ENCODE measurements around the gene CD4.

Gene CD4

DNA sequence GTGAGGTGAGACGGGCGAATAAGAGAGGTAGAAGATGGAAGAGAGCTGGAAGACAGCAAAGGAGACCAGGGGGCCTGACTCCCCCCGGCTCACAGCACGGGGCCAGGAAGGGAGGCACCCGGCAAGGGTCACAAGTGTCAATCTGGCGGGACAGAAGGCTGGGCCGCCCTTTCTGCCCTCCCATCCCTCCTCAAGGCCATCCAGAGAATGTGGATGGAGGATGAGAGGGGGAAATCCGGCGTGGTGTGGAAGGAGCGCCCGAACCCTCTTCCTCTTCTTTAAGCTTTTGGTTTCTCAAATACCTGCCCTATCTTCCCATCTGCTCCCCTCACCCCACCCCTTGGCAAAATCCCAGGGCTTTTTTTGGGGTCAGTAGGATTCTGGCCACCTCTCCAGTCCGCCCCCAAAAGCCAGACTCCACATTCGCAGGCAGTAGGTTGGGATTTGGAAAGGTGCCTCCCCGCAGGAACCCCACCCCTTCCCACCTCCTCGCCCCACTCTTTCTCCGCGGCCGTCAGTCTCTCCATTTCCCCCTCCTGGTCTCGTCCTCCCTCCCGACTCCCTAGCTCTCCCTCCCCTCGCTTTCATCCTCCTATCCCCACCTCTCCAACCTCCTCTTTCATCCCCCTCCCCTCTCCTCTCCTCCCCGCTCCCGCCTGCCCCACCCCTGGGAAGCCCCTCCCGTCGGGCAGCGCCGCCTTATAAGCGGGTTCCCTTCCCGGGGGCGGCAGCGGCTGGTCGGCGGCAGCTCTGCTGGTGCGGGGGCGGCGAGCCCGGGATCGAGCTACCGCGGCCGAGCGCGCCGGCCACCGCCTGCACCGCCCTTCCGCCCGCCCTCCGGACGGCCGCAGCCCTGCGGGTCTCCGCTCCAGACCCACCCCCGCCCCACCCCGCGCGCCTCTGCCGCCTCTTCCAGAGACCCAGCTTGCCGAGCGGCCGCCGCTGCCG, 23.4 kb upstream of the CD4 start, which contains the start of gene PTMS:
Gene PTMS, plus strand, starts transcription at position 730 of the 948 bp plus-strand sequence. CDS start 343 bp downstream, outside the sequence.
- DNase-seq: no peak

DNA sequence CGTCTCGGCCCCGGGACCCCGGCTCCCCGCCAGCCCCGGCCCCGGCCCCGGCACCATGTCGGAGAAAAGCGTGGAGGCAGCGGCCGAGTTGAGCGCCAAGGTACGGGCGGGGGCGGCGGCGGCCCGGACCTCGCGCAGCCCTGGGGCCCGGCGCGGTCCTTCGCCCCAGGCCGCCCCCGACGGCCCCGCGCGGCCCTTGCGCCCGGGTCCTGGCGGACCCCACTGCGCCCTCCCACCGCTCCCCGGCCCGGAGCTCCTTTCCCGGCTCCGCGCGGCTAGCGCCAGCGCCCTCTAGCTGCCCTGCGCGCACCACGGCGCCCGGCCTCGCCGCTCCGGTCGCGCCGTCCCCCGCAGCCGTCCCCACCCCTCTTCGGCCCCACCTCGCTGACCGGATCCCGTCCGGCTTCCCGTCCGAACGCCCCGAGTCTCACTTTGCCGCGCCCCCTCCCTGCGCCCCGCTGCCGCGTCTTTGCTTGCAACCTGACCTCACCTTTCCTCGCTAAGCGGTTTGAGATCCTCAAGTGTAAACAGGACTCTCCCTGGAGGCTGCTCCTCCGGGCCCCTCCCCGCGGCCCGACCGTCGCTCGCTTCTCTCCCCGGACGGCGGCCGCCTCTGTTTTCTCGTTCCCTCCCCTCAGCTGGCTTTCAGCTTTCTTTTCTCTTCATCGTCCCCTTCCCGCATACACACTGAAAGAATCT, 22.5 kb upstream of the CD4 start:
- peak; percentile 52 for DNase-seq

DNA sequence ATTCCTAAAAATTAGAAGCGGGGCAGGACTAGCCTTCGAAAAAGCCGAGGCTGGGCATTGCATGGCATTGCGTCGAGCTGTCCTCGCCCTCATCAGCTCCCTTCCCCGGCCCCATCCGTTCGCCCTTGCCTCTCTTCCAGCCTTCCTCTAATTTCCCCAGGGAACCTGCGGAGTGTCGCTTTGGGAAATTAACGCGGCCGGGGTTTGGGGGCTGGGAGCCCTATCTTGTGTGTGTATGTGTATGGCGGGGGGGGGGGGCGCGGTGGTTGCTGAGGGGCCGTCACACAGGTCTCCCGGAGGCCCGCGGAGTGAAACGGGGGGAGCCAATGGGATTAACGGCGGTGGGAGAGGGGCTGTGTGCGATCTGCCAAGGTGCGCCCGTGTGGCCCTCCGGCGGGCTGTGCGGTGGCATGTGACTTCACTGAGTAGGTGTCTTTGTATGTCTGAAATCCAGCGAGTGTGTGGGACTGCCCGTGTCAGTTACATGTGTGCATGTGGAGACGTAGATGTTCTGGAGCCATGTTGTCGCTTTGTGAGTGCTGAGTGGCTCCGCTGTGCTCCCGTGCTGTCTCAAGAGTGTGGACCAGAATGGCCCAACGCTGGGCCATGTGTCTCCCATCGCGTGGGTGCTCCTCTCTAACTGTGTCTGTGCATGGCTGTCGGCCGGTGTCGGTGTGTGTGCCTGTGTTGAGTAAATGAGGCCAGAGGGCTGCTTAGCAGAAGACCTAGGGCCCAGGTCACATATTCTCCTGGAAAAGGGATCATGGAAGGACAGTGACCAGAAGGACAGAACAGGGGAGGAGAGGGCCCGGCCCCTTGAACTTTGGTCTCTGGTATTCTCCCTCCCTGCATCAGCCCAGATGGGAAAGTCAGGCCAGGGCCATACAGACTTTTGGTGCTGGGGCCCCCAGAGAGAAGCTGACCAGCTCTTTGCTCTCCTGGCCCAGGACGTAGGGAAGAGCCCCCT, 21.7 kb upstream of the CD4 start:
- no peak for DNase-seq

DNA sequence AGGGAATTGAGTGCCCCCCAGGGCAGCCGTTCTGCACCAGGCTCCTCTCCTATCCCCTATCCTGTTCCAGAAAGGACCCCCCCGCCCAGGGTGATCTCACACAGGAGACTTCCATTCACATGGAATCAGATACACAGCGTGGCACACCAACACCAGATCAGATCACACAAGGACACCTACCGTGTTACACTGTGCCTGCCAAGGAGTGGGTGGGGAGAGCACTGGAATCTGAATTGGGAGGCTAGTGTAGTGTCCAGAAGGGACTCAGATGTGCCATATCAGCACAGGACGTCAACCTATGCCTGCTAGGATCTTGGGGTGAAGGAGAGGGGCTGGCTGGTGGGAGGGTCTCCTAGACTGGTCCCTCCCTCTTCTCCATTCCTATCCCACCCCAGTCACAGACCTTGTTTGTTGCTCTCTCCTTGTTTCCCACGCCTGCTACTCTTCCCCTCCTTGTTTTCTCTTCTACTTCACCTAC, 20.9 kb upstream of the CD4 start:
- DNase-seq: no peak

DNA sequence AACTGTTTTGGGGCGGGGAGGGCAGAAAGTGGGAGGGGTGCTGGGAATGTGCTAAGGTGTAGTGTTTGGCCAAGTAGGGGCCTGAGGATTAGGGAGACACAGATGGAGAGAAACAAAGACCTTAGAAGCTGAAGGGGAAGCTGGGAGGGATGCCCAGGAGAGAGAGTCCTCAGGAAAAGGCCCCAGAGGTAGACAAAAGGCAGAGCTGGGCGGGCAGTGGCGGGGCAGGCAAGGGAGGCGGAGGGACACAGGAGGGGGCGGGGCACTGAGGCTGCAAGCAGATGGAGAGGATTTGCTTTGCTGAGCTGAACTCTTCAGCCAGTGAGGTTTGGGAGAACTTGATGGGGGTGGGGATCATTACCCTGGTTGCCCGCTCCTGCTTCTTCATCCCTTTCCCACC, 20.3 kb upstream of the CD4 start:
- DNase-seq: no peak

DNA sequence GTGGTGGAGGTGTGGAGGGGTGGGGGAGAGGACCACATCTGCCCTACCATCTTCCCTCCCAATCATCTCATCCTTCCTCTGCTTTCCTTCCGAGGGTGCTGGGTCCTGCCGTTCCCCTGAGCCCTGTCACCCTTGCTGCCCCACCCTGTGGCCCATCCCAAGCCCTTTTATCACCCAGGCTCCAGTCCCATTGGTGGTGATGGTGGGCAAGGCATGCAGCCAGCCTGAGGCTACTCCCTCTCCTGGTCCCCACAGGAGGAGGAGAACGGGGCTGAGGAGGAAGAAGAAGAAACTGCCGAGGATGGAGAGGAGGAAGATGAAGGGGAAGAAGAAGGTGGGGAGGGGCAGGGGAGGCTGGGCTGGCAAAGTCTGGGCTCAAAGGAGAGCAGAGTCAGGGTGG, 19.7 kb upstream of the CD4 start:
- no peak for DNase-seq

DNA sequence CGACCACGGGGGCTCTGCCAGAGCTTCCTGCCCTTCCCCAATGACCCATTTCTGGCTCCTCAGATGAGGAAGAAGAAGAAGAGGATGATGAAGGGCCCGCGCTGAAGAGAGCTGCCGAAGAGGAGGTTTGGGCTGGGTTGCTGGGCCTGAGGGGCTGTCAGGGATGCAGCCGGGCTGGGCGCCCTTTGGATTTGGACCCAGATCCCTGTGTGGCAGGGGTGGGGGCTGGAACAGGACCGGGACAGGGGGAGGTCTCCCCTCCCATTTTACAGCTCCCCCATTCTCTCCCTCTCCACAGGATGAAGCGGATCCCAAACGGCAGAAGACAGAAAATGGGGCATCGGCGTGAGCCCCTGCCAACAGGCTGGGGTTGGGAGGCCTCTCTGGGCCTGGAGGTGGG, 19.2 kb upstream of the CD4 start:
- no peak for DNase-seq

DNA sequence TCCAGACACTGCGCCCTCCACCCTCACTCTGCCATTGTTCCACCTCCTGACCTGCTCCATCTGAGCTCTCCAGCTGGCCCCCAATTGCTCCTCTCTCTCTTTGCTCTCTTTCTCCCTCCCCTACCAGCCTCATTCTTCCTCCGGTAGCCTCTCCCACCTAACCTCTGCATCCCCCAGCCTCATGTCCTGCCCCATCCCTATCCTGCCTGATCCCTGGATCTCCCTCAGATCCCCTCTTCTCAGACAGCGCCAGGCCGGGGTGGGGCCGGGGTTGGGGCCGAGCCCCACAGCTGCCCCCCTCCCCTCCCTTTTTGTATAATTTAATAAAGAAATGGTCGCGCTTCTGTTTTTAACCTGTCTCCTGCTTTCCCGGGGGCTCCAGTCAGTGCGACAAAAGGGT, 18.7 kb upstream of the CD4 start:
- DNase-seq: no peak

DNA sequence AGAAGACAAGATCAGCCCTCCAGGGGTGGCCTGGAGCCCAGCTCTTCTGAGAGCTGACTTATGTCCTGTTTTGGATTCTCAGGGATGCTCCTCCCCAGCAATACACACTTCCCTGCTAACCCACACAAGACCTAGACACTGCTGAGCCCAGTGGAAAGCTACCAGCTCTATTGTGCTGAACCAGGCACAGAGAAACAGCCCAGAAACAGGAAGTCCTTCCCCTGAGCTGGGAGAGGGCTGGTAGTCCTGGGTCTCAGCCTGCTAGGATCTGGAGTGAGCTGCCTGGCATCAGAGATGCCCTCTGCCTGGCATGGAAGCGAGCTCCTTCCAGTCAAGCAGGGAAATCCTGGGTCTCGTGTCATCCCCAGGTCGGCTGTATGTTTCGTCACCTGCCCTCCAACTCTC, 18.2 kb upstream of the CD4 start:
- no peak for DNase-seq

DNA sequence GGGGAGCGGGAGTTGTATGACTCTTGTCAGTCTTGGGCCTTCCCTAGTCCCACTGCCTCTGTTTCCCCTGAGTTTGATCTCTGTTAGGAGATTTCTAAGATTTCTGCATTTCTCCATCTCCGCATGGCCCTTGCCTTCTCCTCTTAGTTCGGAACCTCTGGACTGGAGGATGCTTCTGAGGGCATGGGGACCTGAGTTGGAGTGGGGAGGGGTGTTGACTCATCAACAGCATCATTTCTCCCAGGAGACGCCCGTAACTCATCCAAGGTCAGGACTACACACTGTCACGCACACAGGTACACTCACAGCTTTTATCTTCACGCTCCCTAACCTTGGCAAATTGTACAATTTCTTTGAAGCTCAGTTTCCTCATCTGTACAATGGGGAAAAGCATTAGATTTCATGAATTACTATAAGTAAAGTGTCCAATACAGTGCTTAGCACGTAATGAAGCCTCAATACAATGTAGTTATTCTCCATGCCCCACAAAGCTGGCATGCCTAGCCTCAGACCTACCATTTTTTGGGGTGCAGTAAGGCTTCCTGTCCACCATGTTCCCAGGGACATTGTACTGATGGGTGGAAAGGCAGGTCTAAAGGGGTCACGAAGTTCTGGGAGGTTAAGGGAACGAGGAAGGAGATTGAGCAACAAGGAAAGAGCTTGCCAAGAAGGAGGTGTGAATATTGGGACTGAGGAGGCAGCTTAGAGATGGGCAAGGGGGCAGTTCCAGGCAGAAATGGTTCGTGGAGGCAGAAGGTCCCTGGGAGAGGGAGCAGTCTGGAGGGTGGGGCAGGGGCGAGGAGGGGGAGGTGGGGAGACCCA, 17.6 kb upstream of the CD4 start:
- DNase-seq: no peak

DNA sequence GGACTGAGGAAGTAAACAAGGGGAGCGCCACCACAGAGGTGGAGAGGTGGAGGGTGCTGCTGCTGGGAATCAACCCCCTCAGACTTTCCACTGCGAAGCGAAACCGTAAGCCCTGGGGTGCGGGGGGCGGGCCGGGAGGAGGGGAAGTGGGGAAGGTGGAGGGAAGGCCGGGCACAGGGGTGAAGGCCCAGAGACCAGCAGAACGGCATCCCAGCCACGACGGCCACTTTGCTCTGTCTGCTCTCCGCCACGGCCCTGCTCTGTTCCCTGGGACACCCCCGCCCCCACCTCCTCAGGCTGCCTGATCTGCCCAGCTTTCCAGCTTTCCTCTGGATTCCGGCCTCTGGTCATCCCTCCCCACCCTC, 17.0 kb upstream of the CD4 start, which contains the start of gene LAG3:
Gene LAG3, plus strand, starts transcription at position 190 of the 365 bp plus-strand sequence. CDS start 333 bp downstream, outside the sequence.
- no peak for DNase-seq

DNA sequence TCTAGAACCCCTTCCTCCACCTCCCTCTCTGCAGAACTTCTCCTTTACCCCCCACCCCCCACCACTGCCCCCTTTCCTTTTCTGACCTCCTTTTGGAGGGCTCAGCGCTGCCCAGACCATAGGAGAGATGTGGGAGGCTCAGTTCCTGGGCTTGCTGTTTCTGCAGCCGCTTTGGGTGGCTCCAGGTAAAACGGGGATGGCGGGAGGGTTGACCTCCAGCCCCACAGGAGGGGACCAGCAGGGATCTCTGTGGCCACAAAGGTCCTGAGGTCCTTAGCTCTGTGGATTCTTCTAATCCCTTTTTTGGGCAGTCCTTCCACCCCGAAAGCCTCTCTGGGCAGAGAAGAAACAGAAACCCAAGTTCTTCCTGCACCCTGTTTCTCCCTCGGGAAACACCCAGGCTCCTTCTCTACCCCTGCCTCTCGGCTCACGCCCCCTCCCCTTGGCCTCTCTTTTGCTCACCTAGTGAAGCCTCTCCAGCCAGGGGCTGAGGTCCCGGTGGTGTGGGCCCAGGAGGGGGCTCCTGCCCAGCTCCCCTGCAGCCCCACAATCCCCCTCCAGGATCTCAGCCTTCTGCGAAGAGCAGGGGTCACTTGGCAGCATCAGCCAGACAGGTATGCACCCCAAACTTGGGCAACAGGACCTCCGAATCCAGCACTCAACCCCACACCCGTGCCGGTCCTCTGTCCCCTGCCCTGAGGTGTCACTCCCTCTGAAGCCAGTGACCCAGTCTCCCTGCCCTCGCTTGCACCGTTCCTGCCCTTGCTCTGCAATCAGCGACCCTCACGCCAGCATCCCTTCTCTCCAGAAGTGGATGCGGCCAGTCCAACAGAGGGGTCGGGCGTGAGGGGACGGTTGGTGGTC, 16.4 kb upstream of the CD4 start:
- no peak for DNase-seq

DNA sequence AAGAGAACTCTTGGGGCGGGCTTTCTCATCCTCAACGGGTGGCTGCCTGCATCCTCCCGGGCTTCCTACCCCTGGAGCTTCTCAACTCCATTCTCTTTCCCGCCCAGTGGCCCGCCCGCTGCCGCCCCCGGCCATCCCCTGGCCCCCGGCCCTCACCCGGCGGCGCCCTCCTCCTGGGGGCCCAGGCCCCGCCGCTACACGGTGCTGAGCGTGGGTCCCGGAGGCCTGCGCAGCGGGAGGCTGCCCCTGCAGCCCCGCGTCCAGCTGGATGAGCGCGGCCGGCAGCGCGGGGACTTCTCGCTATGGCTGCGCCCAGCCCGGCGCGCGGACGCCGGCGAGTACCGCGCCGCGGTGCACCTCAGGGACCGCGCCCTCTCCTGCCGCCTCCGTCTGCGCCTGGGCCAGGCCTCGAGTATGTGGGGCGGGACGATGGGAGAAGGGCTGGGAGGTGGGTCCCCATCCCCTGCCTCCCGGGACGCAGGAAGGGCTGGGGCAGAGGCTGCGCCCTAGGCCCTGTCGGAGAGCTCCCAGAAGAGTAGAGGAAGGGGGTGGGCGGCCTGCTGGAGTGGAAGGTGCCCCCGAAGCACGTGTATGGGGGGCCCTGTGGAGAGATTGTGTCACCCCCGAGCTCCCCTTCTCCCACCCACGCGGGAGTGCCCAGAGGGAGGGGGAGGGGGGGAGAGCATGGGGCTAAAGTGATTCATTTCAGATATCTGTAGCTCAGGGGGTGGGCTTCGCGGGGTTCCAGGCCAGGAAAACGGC, 15.6 kb upstream of the CD4 start:
- no peak for DNase-seq

DNA sequence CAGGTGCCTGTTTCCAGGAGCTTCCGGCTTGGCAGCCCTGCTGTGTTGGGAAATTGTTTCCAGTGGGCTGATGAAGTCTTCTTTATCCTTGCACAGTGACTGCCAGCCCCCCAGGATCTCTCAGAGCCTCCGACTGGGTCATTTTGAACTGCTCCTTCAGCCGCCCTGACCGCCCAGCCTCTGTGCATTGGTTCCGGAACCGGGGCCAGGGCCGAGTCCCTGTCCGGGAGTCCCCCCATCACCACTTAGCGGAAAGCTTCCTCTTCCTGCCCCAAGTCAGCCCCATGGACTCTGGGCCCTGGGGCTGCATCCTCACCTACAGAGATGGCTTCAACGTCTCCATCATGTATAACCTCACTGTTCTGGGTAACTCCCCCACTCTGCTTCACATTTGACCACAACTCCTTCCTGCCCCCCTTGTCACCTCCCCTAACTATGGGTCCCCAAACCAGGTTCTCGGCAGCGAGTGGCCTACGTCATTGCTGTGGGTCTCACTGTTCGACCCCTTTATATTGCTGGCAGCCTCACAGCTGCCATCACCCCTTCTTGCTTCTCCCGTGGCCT, 14.7 kb upstream of the CD4 start:
- no peak for DNase-seq

DNA sequence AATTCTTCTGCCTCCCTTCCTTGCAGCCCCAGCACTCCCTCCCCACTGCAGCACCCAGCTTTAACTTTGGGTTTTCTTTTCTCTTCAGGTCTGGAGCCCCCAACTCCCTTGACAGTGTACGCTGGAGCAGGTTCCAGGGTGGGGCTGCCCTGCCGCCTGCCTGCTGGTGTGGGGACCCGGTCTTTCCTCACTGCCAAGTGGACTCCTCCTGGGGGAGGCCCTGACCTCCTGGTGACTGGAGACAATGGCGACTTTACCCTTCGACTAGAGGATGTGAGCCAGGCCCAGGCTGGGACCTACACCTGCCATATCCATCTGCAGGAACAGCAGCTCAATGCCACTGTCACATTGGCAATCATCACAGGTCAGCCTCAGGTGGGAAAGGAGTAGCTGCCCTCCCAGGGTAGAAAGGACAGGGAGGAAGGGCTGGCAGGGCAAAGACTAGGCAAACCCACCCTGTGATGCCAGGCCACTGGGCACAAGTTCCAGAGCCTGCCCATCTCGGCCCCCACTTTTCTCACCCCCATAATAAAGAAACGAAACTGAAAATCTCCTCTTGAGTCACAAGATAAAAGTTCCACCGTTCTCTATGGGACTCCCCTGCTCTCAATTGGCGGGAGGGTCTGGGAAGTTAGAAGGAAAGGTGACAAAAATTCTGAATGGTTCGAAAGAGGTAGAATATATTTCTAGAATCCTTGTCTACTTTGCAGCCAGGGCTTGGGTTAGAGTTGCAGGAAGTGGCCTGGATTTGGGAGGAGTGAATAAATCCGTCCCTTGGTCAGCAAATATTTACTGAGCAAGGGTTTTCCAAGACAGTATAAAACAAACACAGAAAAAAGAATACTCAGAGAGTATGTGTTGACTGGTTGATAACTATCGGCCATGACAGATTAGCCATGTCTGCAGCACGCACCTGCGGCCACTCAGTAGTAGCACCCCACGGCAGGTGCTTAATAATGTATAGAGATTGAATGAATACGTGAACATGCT, 13.8 kb upstream of the CD4 start:
- no peak for DNase-seq

DNA sequence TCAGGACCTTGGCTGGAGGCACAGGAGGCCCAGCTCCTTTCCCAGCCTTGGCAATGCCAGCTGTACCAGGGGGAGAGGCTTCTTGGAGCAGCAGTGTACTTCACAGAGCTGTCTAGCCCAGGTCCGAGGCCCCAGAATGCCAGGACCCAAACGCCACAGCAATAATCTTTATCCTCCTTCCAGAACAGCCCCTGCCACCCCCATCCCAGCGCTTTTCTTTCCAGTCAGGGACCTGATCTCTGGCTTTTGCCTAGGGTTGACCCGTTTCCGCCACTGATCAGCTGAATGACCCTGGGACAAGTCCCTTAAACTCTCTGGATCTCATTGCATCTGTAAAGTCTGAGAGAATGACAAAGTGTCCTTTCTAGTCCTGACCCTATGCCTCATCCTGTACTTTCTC, 11.9 kb upstream of the CD4 start:
- no peak for DNase-seq

DNA sequence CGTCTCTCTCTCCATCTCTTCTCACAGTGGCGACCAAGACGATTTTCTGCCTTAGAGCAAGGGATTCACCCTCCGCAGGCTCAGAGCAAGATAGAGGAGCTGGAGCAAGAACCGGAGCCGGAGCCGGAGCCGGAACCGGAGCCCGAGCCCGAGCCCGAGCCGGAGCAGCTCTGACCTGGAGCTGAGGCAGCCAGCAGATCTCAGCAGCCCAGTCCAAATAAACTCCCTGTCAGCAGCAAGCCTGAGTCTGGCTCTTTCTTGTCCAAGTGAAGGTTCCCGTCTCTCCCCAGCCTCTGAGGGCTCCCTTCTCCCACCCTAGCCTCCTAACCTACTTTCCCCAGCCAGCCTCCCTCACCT, 11.1 kb upstream of the CD4 start:
- no peak for DNase-seq

Measured in T-helper 9 cell (primary cell).